Peyer's patch (tissue), 4 donors: ENCODE data around the gene PROSER3. TPM values are rescaled to one million over a fixed set of nuclear protein-coding genes. Genes with fewer than 3 reads are reported as not detected.

Experiments
- DNase-seq, 3 donors: peaks; one replicate each; pipeline ENCODE4 v3.0.0-alpha.2; 2017 to 2019
- H3K27ac ChIP-seq, 4 donors: fragments of 200-600 bp; sonication (generic); one replicate each; pipeline ENCODE4 v1.5.1; 2016 to 2019
- H3K27me3 ChIP-seq, 2 donors: fragments of 200-600 bp; sonication (generic); one replicate each; pipeline ENCODE4 v1.5.1; 2019
- H3K36me3 ChIP-seq, 3 donors: fragments of 200-600 bp; sonication (generic); one replicate each; pipeline ENCODE4 v1.5.1; 2016 to 2019
- H3K4me1 ChIP-seq, 4 donors: fragments of 200-600 bp; sonication (generic); one replicate each; pipeline ENCODE4 v1.5.1; 2016 to 2019
- H3K4me3 ChIP-seq, 4 donors: fragments of 200-600 bp; sonication (generic); 1 replicate in 3 of 4; 2 replicates in 1 of 4; pipeline ENCODE4 v1.5.1; 2016 to 2019; ENCODE audit warnings: mild to moderate bottlenecking in 1 of 4
- H3K9me3 ChIP-seq, 4 donors: fragments of 200-600 bp; sonication (generic); one replicate each; pipeline ENCODE4 v1.5.1; 2016 to 2019; ENCODE audit warnings: mild to moderate bottlenecking in 1 of 4
- CTCF ChIP-seq, 6 experiments: fragments of 450-650 bp in 4 of 6; fragments of 200-600 bp in 2 of 6; sonication (generic) in 1 of 6; IDR thresholded peaks; one replicate each; pipeline ENCODE4 v1.5.1; 2017 to 2019; ENCODE audit warnings: antibody characterized with exemption in 6 of 6, mild to moderate bottlenecking in 3 of 6, moderate library complexity in 1 of 6
- POLR2A ChIP-seq, 2 donors: fragments of 450-650 bp; IDR thresholded peaks; one replicate each; pipeline ENCODE4 v1.5.1; 2017; ENCODE audit warnings: antibody characterized with exemption in 2 of 2, mild to moderate bottlenecking in 2 of 2, moderate library complexity in 2 of 2
- total RNA-seq, 4 donors: library from RNA; depleted of rRNA; stranded (reverse); fragments of >200 nt; gene quantifications; one replicate each; pipeline ENCODE4 v1.1.0, GENCODE V29; 2016

Gene PROSER3
- total RNA-seq, 4 donors from 2014 or later: 6.0 to 36.8 (median 27.2) TPM

- no peaks in the 10 kb centered on the region for H3K9me3 ChIP-seq
- H3K27ac ChIP-seq: no peak overlapping the region
- peaks cover 0 to 5% (median 0%) of the 10 kb centered on the region in 4 donors for H3K4me1 ChIP-seq
- H3K27me3 ChIP-seq: no peaks in the 10 kb centered on the region
- H3K36me3 ChIP-seq: peaks cover 0 to 98% (median 4%) of the 10 kb centered on the region in 3 donors
- H3K4me3 ChIP-seq: no peak overlapping the region
- DNase-seq: no peak
- TF ChIP-seq POLR2A (IDR thresholded peaks at IDR 0.05): no peak
- no peak for TF ChIP-seq CTCF (IDR thresholded peaks at IDR 0.05)
Measured at GRCh38 chr19:35724560-35724959, 33.4 kb upstream of the PROSER3 start.

- Histone ChIP-seq H3K9me3 (no peaks in the 10 kb centered on the region), H3K4me3 (no peak overlapping the region), H3K27ac (no peak overlapping the region), H3K4me1 (no peaks in the 10 kb centered on the region), H3K27me3 (no peaks in the 10 kb centered on the region), H3K36me3 (peaks cover 0 to 98% (median 4%) of the 10 kb centered on the region in 3 donors)
- no peak for TF ChIP-seq CTCF (IDR thresholded peaks at IDR 0.05)
- no peak for TF ChIP-seq POLR2A (IDR thresholded peaks at IDR 0.05)
- no peak for DNase-seq
Measured at GRCh38 chr19:35725216-35725861, 32.6 kb upstream of the PROSER3 start.

GRCh38 chr19:35727053-35727955, 30.7 kb upstream of the PROSER3 start:
- peaks cover 0 to 100% (median 4%) of the 10 kb centered on the region in 3 donors for H3K36me3 ChIP-seq
- H3K4me3 ChIP-seq: no peak overlapping the region
- no peaks in the 10 kb centered on the region for H3K9me3 ChIP-seq
- DNase-seq: no peak
- TF ChIP-seq POLR2A (IDR thresholded peaks at IDR 0.05): no peak
- no peak for TF ChIP-seq CTCF (IDR thresholded peaks at IDR 0.05)
- H3K4me1 ChIP-seq: no peaks in the 10 kb centered on the region
- H3K27me3 ChIP-seq: no peaks in the 10 kb centered on the region
- H3K27ac ChIP-seq: no peak overlapping the region

- no peak for TF ChIP-seq CTCF (IDR thresholded peaks at IDR 0.05)
- TF ChIP-seq POLR2A (IDR thresholded peaks at IDR 0.05): no peak
- Histone ChIP-seq H3K27me3 (no peaks in the 10 kb centered on the region), H3K4me3 (no peak overlapping the region), H3K9me3 (no peaks in the 10 kb centered on the region), H3K27ac (no peak overlapping the region), H3K36me3 (peaks cover 0 to 100% (median 4%) of the 10 kb centered on the region in 3 donors), H3K4me1 (no peaks in the 10 kb centered on the region)
- no peak for DNase-seq
Measured at GRCh38 chr19:35727956-35728706, 29.8 kb upstream of the PROSER3 start.

GRCh38 chr19:35729021-35729420, 29.0 kb upstream of the PROSER3 start:
- Histone ChIP-seq H3K9me3 (no peaks in the 10 kb centered on the region), H3K36me3 (peaks cover 0 to 100% (median 4%) of the 10 kb centered on the region in 3 donors)

More at GRCh38 chr19:35729021-35729420, 29.0 kb upstream of the PROSER3 start:
- Histone ChIP-seq H3K27ac (no peak overlapping the region), H3K27me3 (no peaks in the 10 kb centered on the region), H3K4me1 (no peaks in the 10 kb centered on the region), H3K4me3 (no peak overlapping the region)
- TF ChIP-seq CTCF (IDR thresholded peaks at IDR 0.05): no peak
- no peak for DNase-seq
